GM18499 (cell line): ENCODE results near the gene PLEKHB2.
A peak's percentile ranks its signal among the peaks of the same experiment; 100 is the strongest.
"Not testable (repeated sequence)": the region's sequence is repeated elsewhere in the genome, so short reads cannot be mapped to it uniquely, and the experiment has no call there.

ENCODE experiments used
- ATAC-seq: cut with Tn5 transposase; IDR thresholded peaks from one replicate; pipeline ENCODE4 v1.9.1; 2021; ENCODE audit warnings: moderate number of reproducible peaks; ENCODE audit not compliant: insufficient read depth, unreplicated experiment

PLEKHB2 gene

GRCh38 chr2:131105156-131105949, at the start of gene PLEKHB2:
TSS of gene PLEKHB2 (plus strand) at chr2:131105336. CDS start at chr2:131120942, 15,606 bp downstream.
- ATAC-seq = peak; percentile 44

DNA sequence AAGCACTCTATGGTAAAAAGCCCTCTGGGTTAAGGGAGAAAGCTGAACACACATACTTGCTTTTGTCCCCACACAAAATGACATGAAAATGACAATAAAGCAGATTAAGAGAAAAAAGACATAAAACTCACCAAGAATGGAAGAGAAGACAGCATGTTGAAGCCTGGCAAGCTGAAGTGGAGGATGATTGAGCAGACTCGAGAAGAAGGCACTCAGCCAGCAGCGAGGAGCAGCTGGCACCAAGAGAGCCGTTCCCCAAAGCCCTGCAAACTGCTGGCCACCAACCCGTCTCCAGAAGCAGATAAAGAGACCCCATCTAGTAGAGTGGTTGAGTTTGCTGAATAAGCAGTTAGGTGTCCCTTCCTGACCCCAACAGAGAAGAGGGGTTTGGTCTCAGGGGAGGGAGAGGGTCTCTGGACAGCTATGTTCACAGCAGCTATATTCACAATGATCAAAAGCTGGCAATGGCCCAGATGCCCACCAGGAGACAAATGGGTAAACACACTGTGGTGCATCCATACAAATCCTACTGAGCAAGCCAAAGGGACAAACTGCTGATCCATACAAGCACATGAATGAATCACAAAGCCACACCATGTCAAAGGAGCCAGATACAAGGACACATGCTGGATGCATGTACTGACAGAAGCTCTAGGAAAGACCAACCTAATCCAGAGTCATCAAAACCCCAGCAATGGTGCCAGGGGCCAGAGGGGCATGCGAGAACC, 48.8 kb upstream of the PLEKHB2 start:
- no peak for ATAC-seq

- ATAC-seq = no peak
Measured at GRCh38 chr2:131056932-131057287, 48.2 kb upstream of the PLEKHB2 start.

- ATAC-seq = no peak
Measured at GRCh38 chr2:131058214-131058843, 46.8 kb upstream of the PLEKHB2 start.

GRCh38 chr2:131058920-131059319, 46.2 kb upstream of the PLEKHB2 start:
- ATAC-seq = no peak

DNA sequence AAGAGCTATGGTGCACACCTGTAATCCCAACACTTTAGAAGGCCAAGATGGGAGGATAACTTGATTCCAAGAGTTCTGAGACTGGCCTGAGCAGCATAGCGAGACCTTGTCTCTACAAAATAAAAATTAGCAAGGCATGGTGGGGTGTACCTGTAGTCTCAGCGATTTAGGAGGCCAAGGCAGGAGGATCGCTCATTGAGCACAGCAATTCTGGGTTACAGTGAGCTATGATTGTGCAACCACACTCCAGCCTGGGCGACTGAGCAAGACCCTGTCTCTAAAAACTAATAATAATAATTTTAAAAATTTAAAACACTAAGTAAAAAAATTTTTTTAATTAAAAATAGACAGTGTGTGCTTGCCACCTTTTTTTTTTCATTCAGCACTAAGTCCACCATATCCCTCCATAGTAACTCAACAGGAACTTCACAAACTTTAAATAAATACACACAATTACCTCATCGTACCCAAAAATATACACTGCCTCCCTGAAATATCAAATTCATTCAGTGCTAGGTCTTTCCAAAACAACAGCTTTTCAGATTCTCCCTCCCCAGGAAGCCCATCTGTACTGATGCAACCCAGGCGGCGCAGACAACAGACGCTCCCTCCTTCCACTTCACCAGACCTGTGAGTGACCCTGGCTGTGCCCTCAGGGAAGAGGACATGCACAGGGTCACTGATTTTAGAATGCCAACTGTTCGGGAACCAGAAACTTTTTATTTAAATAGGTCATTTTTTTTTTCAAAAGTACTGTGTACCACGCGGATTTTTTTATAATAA, 41.4 kb upstream of the PLEKHB2 start:
- ATAC-seq = no peak

DNA sequence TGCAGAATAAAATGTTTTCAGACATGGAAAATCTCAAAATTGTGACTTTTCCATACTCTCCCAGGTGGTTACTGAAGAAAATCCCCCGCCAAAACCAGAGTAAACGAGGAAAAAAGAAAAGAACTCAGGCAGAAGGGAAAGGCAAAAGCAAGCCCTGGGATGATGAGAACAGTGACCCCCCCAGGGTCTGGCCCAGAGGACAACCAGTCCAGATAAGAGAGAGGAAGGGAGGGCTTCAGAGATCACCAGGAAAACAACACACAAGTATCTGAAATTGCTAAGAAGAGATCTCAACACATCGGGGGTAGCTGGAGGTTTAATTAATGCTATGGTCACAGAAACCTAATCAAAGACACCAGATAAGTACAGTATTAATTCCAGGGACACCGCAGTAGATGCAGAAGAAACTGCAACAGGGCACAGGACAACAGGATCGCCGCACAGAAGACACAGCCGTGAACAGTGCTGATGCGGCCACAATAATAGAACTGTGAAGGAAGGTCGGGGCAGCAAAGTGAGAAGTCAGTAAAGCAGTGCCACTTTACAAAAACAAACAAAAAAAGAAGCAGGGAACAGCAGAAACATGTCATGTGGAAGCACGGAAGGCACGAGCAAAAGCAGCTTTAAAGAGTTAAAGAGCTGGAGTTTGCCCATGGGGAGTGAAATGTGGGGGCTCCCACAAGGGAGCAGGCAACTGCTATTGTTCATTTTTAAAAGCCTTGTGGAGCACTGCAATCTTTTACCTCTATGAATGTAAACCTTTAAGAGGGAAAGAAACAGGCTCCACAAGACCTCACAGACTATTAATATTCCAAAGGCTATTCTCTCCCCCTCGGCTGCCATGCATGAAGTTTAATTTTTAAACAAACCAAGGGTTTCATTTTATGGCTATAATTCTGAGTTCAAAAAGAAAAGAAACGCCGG, 40.3 kb upstream of the PLEKHB2 start:
- ATAC-seq = no peak

GRCh38 chr2:131067465-131068125, 37.5 kb upstream of the PLEKHB2 start:
- no peak for ATAC-seq

DNA sequence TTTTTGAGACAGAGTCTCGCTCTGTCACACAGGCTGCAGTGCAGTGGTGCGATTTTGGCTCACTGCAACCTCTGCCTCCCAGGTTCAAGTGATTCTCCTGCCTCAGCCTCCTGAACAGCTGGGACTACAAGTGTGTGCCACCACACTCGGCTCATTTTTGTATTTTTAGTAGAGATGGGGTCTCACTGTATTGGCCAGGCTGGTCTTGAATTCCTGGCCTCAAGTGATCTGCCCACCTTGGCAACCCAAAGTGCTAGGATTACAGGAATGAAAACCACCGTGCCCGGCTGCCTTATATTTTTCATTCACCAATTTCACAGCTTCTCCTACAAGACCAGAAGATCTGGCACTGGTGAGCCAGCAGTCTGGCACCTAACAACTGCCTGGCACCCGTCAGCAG, 37.0 kb upstream of the PLEKHB2 start:
- ATAC-seq = not testable (repeated sequence)

GRCh38 chr2:131075578-131075977, 29.6 kb upstream of the PLEKHB2 start:
- not testable (repeated sequence) for ATAC-seq

GRCh38 chr2:131076707-131077106, 28.4 kb upstream of the PLEKHB2 start:
- ATAC-seq = no peak

DNA sequence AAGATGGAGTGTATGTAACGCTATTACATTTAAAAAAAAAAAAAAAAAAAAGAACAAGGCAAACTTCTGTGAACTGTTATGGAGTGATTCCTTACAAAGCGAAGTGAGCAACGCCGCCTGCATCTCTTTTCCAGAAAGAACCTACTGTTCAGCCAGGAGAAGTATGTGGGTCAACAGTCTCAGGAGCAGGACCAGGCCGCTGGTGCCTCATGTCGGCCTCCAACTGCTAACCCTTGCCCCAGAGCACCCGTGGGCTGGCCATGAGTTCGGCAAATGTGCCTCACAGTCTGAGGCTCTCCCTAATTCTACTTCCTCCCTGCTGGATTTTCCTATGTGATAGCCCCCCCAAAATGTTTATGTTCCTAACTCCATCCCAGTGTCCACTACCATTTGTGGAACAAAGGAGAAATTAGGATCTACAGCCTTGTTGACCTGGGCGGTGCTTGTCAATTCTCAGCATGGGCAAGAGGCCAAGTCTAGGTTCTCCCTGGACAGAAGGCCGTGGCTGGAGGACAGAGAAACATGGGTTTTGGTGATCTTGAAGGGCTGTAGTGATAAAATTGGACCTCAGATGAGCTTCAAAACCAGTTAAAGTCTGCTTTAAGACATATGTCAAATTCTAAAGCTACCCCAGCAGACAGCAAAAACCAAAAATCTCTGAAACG, 27.8 kb upstream of the PLEKHB2 start:
- ATAC-seq = no peak

DNA sequence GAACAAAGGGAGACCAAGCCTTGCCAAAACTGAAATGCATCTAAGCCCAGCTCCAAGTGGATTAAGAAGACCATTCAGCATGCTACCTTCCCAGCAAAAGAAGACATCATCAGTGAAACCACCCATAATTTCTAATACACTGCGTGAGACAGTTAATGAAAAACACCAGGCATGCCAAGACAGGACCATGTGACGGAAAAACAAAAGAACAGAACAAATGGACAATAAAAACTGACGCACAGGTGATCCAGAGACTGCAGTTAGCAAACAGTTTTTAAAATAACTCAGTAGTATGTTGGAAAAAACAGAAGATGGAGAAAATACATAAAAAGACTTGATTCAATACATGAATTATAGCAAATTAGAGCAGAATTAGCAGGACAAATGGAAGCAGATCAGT, 27.2 kb upstream of the PLEKHB2 start:
- no peak for ATAC-seq

DNA sequence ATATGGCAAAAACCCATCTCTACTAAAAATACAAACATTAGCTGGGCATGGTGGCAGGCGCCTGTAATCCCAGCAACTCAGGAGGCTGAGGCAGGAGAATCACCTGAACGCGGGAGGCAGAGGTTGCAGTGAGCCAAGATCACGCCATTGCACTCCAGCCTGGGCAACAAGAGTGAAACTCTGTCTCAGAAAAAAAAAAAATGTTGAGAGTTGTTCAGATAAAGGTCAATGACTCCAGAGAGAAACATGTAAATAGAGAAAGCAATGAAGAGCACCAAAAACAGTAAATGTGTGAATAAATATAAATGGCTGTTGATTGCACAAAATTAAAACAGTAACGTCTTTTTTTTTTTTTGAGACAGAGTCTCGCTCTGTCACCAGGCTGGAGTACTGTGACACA, 25.2 kb upstream of the PLEKHB2 start:
- ATAC-seq = not testable (repeated sequence)

- ATAC-seq = no peak
Measured at GRCh38 chr2:131081190-131081589, 23.9 kb upstream of the PLEKHB2 start.

DNA sequence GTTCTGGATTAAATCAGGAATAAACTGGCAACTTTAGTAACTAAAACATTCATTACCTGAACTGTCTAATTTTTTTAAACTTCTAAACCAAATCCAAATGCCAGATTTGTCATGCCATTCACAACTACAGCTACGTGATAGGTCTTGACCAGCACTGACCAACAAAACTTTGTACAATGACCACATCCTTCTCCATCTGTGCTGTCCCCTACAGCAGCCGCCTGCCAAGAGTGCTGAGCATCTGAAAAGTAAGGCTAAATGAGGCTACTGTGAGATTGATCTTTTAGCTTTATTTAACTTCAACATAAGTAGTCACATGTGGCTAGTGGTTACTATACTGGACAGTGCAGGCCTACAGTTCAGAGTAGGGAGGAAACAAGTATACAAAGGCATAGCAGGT, 19.5 kb upstream of the PLEKHB2 start:
- ATAC-seq = no peak

DNA sequence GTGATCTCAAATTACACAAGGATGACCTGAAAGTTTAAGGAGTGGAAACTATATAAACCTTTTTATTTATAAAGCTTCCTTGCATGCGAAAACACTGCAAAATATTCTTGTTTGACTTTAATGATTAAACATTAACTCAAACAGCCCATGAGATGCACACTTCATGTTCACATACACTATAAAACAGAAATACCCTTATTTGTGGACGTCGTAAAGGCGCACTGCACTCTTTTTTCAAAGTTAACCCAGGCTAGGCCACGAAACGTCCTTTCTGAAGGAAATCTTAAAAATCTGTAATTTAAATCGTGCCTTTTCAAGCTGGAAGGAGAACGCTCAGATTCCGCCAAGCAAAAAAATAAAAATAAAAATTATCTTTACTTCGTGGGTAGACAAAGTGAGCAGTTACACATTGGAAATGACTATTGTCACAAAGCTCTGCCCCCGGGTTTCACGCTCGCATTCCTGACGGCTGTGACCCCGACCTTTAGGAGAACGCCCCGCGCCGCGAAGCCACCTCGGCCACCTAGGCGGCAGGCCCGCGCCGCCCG, 12.6 kb upstream of the PLEKHB2 start:
- ATAC-seq = peak; percentile 18

- ATAC-seq = peak; percentile 47
Measured at GRCh38 chr2:131093006-131093695, 12.0 kb upstream of the PLEKHB2 start, which contains the start of gene FAM168B. TSS of gene FAM168B (minus strand) at chr2:131093460. CDS start at chr2:131082646, 10,814 bp downstream.
